ENCODE results near the gene ZPBP.

DNA sequence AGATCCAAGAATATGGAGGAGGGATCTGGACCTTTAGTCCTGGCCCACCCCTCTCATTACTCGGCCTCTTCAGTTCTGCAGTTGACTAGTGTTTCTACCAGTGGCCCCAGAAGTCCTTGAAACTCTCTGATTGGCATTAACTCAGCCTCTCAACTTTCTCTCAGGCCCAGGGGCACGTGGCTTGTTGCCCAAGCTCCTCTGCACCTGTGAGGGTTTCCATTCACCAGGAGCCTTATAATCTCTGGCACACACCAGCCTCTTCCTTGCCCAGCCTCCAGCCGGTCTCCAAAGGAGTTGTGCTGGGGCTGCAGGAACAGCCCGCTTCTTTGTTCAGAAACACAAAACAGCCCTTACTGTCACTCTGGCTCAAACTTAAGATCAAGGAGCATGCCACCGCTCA, 47.6 kb upstream of the ZPBP start:
- TF ChIP-seq SMC3 (conservative IDR thresholded peaks at IDR 0.05; ENCODE audit: poor library complexity): no peak
- TF ChIP-seq, protein P1, sequence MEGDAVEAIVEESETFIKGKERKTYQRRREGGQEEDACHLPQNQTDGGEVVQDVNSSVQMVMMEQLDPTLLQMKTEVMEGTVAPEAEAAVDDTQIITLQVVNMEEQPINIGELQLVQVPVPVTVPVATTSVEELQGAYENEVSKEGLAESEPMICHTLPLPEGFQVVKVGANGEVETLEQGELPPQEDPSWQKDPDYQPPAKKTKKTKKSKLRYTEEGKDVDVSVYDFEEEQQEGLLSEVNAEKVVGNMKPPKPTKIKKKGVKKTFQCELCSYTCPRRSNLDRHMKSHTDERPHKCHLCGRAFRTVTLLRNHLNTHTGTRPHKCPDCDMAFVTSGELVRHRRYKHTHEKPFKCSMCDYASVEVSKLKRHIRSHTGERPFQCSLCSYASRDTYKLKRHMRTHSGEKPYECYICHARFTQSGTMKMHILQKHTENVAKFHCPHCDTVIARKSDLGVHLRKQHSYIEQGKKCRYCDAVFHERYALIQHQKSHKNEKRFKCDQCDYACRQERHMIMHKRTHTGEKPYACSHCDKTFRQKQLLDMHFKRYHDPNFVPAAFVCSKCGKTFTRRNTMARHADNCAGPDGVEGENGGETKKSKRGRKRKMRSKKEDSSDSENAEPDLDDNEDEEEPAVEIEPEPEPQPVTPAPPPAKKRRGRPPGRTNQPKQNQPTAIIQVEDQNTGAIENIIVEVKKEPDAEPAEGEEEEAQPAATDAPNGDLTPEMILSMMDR (IDR thresholded peaks at IDR 0.05; ENCODE audit: poor library complexity, severe bottlenecking): no peak
